Measurements from ENCODE around the gene AOX1.
"Not testable (repeated sequence)": the region's sequence is repeated elsewhere in the genome, so short reads cannot be mapped to it uniquely, and the experiment has no call there.

AOX1 gene

DNA sequence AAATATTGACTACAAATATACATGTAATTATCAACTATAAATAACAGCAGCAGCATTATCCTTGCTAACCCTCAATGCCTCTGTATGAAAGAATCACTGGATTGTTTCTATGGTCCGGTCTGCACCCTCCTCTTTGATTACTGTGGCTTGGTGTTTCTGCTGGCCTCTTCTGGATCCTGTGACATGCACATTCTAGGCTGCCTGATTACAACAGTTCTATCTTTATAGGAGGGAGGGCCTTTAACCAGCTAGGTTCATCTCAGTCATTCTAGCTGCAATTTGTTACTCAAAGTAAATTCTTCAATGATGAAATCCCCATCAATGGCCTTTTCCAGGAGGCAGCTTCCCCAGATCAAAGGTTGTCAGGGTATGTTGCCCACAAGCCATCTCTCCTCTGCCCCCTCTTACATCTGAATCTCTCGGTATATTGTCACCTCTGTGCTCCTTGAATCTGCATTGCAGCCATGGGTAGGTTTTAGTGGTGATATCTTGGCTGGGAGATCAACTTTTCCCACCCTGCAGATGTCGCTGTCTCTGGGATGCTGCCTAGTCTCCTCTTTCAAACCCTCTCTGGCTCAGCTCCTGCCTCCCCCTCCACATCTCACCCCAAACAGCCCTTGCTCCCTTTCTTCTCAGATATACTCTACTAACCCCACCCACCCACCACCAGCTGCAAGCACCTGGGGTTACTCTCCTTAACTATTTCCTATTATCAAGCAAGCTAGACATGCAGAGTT, 119.7 kb downstream of the AOX1 start:
- Mint-ChIP-seq H3K27me3 (no peaks in the 10 kb centered on the region), H3K4me1 (ENCODE audit: low read depth) (peaks cover 43% of the 10 kb centered on the region), H3K27ac (no peak overlapping the region), H3K9me3 (no peaks in the 10 kb centered on the region), H3K4me3 (no peak overlapping the region), H3K36me3 (ENCODE audit: low read depth) (no peaks in the 10 kb centered on the region)

DNA sequence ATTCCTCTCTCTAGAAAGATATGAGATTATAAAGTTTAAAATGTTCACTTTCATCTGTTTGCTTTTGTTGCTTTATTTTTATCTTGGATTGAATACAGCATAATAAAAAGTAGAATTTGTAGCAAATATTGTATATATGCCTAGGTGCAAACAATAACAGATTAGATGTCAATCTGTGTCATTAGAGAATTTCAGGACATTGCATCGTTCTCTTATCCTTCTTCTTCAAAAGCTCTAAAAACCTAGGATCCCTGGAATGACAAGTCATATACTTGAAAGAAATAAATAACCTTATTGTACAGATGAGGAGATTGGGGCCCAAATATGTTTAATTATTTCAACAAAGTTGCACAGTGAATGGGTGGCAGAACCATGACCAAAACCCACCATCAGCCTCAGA, 123.1 kb downstream of the AOX1 start:
- no peaks in the 10 kb centered on the region for H3K9me3 Mint-ChIP-seq
- H3K27ac Mint-ChIP-seq, result no peak overlapping the region
- H3K36me3 Mint-ChIP-seq (ENCODE audit: low read depth), result no peaks in the 10 kb centered on the region
- H3K4me3 Mint-ChIP-seq, result no peak overlapping the region
- H3K27me3 Mint-ChIP-seq, result no peaks in the 10 kb centered on the region
- peaks cover 52% of the 10 kb centered on the region for H3K4me1 Mint-ChIP-seq (ENCODE audit: low read depth)

DNA sequence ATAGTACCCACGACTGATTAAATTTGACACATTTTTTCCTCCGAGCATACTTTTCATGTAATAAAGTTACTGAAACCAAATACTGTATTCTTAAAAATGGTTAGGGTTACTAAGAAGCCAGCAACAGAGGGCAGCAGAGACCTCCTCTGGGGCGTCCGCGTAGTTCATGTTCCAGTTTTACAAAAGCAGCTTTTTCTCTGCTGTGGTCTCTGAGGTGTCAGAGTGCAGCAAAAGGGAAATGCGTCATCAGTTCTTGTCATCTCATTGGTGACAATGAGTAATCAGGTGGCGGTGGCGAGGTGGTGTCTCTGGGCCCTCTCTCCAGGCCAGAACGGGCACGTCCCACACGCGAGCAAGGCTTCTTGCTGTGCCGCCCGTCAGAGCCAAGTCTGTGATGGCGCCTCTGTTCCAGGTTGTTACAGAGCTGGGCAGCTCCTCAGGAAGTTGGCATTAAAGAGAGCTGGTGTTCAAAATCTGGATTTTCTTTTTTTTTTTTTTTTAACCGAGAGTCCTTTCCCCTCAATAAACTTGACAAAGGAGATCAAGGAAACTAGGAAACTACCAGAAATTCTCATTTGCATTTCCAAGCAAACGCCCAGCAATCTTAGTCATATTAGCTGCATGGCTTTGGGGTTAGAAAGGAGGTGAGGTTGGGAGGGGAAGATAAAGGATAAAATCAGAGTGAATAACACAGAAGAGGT, 127.3 kb downstream of the AOX1 start:
- Mint-ChIP-seq H3K27me3 (no peaks in the 10 kb centered on the region), H3K27ac (peak overlapping the region; percentile 99), H3K4me3 (peak overlapping the region; percentile 77), H3K9me3 (no peaks in the 10 kb centered on the region), H3K36me3 (ENCODE audit: low read depth) (no peaks in the 10 kb centered on the region), H3K4me1 (ENCODE audit: low read depth) (peaks cover 50% of the 10 kb centered on the region)

DNA sequence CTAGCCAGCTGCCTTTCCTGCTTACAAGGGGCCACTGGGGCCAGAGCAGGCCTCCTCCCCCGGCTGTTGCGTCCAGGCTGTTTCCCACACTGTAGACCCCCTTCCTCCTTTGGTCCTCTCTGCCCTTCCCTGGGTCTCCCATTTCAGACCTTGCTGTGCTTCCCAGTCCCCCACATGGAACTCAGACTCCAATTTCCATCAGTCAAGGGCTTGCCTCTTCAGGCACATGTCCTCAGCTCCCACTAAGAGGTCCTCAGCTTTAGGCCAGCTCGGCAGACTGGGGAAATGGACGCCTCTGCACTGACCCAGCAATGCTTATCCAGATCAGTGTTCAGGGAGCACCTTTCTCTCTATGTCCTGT, 127.9 kb downstream of the AOX1 start:
- Mint-ChIP-seq H3K4me1 (ENCODE audit: low read depth) (peaks cover 46% of the 10 kb centered on the region), H3K4me3 (peak overlapping the region; percentile 77), H3K36me3 (ENCODE audit: low read depth) (no peaks in the 10 kb centered on the region), H3K9me3 (no peaks in the 10 kb centered on the region), H3K27me3 (no peaks in the 10 kb centered on the region), H3K27ac (peak overlapping the region; percentile 99)

DNA sequence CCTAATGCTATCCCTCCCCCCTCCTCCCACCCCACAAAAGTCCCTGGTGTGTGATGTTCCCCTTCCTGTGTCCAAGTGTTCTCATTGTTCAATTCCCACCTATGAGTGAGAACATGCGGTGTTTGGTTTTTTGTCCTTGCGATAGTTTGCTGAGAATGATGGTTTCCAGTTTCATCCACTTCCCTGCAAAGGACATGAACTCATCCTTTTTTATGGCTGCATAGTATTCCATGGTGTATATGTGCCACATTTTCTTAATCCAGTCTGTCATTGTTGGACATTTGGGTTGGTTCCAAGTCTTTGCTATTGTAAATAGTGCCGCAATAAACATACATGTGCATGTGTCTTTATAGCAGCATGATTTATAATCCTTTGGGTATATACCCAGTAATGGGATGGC, 129.2 kb downstream of the AOX1 start:
- not testable (repeated sequence) for H3K4me3 Mint-ChIP-seq; H3K27me3 Mint-ChIP-seq; H3K36me3 Mint-ChIP-seq (ENCODE audit: low read depth); H3K27ac Mint-ChIP-seq; H3K9me3 Mint-ChIP-seq
- H3K4me1 Mint-ChIP-seq (ENCODE audit: low read depth), result peaks cover 42% of the 10 kb centered on the region

DNA sequence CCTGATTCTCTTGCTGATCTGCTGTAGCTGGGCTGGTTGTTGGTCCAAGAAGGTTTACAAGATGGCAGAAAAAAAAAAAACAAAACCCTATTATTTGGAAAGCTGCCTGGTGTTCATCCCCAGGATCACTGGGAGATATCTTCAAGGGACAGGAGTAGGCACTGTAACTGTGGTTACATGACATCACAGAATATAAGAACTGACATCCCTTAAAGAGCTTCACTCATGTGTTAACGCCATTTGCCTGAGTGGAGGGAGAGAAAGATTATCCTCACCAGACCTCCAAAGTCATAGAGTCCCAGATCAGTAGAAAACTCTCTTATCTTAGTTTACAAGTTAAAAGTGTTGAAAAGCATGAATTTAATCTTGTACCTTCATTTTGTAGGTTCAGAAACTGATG, 130.6 kb downstream of the AOX1 start:
- Mint-ChIP-seq H3K27ac (no peak overlapping the region), H3K36me3 (ENCODE audit: low read depth) (no peaks in the 10 kb centered on the region), H3K4me1 (ENCODE audit: low read depth) (peaks cover 34% of the 10 kb centered on the region), H3K4me3 (no peak overlapping the region), H3K9me3 (no peaks in the 10 kb centered on the region), H3K27me3 (no peaks in the 10 kb centered on the region)

Measured in stimulated activated naive CD8-positive, alpha-beta T cell treated with anti-CD3 and anti-CD28 coated beads, Interleukin-15, Interleukin-2, amounts not matched to agents 100 ng/mL and 50 ng/mL, for 24 hours (primary cell).